Astrocyte (in vitro differentiated cells and primary cell): ENCODE data around the gene CPM. TPM values are rescaled to one million over a fixed set of nuclear protein-coding genes. Genes with fewer than 3 reads are reported as not detected.

Source experiments
- DNase-seq: peaks from one replicate; pipeline ENCODE4 v3.0.0-alpha.2; 2010; ENCODE audit warnings: low read depth
- FAIRE-seq: peaks from 2 replicates; lab custom pipeline; 2011; peaks lifted over from hg19 to GRCh38; lab: Jason Lieb, UNC
- H2AFZ ChIP-seq: 2 replicates; pipeline ENCODE4 v1.6.0; 2012; ENCODE audit warnings: low read depth, low read length, inconsistent platforms
- H3K27ac ChIP-seq: 2 replicates; pipeline ENCODE4 v1.5.1; 2011; ENCODE audit warnings: low read depth, low read length, inconsistent platforms
- H3K27me3 ChIP-seq: 2 replicates; pipeline ENCODE4 v1.6.0; 2011; ENCODE audit warnings: low read length, inconsistent platforms; ENCODE audit not compliant: insufficient read depth
- H3K36me3 ChIP-seq: 2 replicates; pipeline ENCODE4 v1.5.1; 2011; ENCODE audit warnings: low read length, inconsistent platforms; ENCODE audit not compliant: insufficient read depth
- H3K4me1 ChIP-seq: 2 replicates; pipeline ENCODE4 v1.5.1; 2011; ENCODE audit warnings: low read length, inconsistent platforms; ENCODE audit not compliant: insufficient read depth
- H3K4me2 ChIP-seq: 2 replicates; pipeline ENCODE4 v1.6.0; 2012; ENCODE audit warnings: low read length, inconsistent platforms
- H3K4me3 ChIP-seq: 2 replicates; pipeline ENCODE4 v1.5.1; 2011; ENCODE audit warnings: low read depth, mild to moderate bottlenecking, low read length, inconsistent platforms; ENCODE audit not compliant: insufficient read depth
- H3K79me2 ChIP-seq: 2 replicates; pipeline ENCODE4 v1.6.0; 2012; ENCODE audit warnings: mild to moderate bottlenecking, low read length, inconsistent platforms; ENCODE audit not compliant: insufficient read depth
- H3K9ac ChIP-seq: 2 replicates; pipeline ENCODE4 v1.6.0; 2012; ENCODE audit warnings: mild to moderate bottlenecking, low read length, inconsistent platforms
- H3K9me3 ChIP-seq: 2 replicates; pipeline ENCODE4 v1.5.1; 2012; ENCODE audit warnings: low read depth, mild to moderate bottlenecking, low read length, inconsistent platforms; ENCODE audit not compliant: insufficient read depth
- H4K20me1 ChIP-seq: 2 replicates; pipeline ENCODE4 v1.6.0; 2012; ENCODE audit warnings: low read length, inconsistent platforms; ENCODE audit not compliant: insufficient read depth
- H3K27ac Mint-ChIP-seq: one replicate; pipeline ENCODE4 v1.8.0; 2021; ENCODE audit warnings: mild to moderate bottlenecking, mixed read lengths; ENCODE audit not compliant: unreplicated experiment
- H3K27me3 Mint-ChIP-seq: one replicate; pipeline ENCODE4 v1.8.0; 2021; ENCODE audit warnings: low read depth, mixed read lengths; ENCODE audit not compliant: unreplicated experiment
- H3K36me3 Mint-ChIP-seq: one replicate; pipeline ENCODE4 v1.8.0; 2021; ENCODE audit warnings: low read depth, mixed read lengths; ENCODE audit not compliant: unreplicated experiment
- H3K4me1 Mint-ChIP-seq: one replicate; pipeline ENCODE4 v1.8.0; 2021; ENCODE audit warnings: low read depth, mixed read lengths; ENCODE audit not compliant: unreplicated experiment
- H3K4me3 Mint-ChIP-seq: one replicate; pipeline ENCODE4 v1.8.0; 2021; ENCODE audit warnings: mild to moderate bottlenecking, moderate library complexity, mixed read lengths; ENCODE audit not compliant: unreplicated experiment
- H3K9me3 Mint-ChIP-seq: one replicate; pipeline ENCODE4 v1.8.0; 2021; ENCODE audit warnings: mild to moderate bottlenecking, mixed read lengths; ENCODE audit not compliant: unreplicated experiment
- EZH2 ChIP-seq: IDR thresholded peaks from 2 replicates; pipeline ENCODE4 v1.6.1; 2012; ENCODE audit warnings: mild to moderate bottlenecking, low read length, inconsistent platforms; ENCODE audit not compliant: insufficient read depth
- total RNA-seq: library from RNA; stranded (reverse); gene quantifications from 2 replicates; pipeline ENCODE4 v1.2.1, GENCODE V29; 2021
- TF ChIP-seq, protein P1 (sequence below): IDR thresholded peaks from 2 replicates; pipeline ENCODE4 v1.5.1; 2011; ENCODE audit warnings: low read depth, mild to moderate bottlenecking, inconsistent platforms, low read length, moderate library complexity; ENCODE audit not compliant: insufficient read depth

The CPM gene
- total RNA-seq, 1 donor from 2014 or later, result 2.7 TPM

- H4K20me1 ChIP-seq, result peaks cover 88% of the 10 kb centered on the region
- TF ChIP-seq EZH2, result no peak
- TF ChIP-seq, protein P1, sequence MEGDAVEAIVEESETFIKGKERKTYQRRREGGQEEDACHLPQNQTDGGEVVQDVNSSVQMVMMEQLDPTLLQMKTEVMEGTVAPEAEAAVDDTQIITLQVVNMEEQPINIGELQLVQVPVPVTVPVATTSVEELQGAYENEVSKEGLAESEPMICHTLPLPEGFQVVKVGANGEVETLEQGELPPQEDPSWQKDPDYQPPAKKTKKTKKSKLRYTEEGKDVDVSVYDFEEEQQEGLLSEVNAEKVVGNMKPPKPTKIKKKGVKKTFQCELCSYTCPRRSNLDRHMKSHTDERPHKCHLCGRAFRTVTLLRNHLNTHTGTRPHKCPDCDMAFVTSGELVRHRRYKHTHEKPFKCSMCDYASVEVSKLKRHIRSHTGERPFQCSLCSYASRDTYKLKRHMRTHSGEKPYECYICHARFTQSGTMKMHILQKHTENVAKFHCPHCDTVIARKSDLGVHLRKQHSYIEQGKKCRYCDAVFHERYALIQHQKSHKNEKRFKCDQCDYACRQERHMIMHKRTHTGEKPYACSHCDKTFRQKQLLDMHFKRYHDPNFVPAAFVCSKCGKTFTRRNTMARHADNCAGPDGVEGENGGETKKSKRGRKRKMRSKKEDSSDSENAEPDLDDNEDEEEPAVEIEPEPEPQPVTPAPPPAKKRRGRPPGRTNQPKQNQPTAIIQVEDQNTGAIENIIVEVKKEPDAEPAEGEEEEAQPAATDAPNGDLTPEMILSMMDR, result no peak
- H3K4me3 ChIP-seq, result no peak overlapping the region
- Mint-ChIP-seq H3K27ac (no peak overlapping the region), H3K4me3 (no peak overlapping the region), H3K27me3 (no peaks in the 10 kb centered on the region), H3K4me1 (peaks cover 22% of the 10 kb centered on the region), H3K36me3 (peaks cover 12% of the 10 kb centered on the region), H3K9me3 (no peaks in the 10 kb centered on the region)
- H3K36me3 ChIP-seq, result peaks cover 79% of the 10 kb centered on the region
- no peaks in the 10 kb centered on the region for H3K9me3 ChIP-seq
- peaks cover 59% of the 10 kb centered on the region for H3K79me2 ChIP-seq
- FAIRE-seq, result no peak
- no peak for DNase-seq
- H3K27ac ChIP-seq, result peak overlapping the region; percentile 4
- no peaks in the 10 kb centered on the region for H3K4me1 ChIP-seq
- H3K27me3 ChIP-seq, result no peaks in the 10 kb centered on the region
- H3K9ac ChIP-seq, result no peak overlapping the region
- H3K4me2 ChIP-seq, result no peak overlapping the region
- H2AFZ ChIP-seq, result no peak overlapping the region
These were observed 99.5 kb downstream of the CPM start for GRCh38 chr12:68833508-68833907.

- Histone ChIP-seq H3K4me3 (no peak overlapping the region), H3K36me3 (peaks cover 79% of the 10 kb centered on the region), H3K9ac (no peak overlapping the region), H3K27me3 (no peaks in the 10 kb centered on the region), H3K79me2 (peaks cover 62% of the 10 kb centered on the region), H3K4me1 (no peaks in the 10 kb centered on the region), H3K27ac (no peak overlapping the region), H3K4me2 (no peak overlapping the region), H4K20me1 (peaks cover 89% of the 10 kb centered on the region), H3K9me3 (no peaks in the 10 kb centered on the region), H2AFZ (no peak overlapping the region)
- DNase-seq (no peak), FAIRE-seq (no peak)
- Mint-ChIP-seq H3K4me1 (peaks cover 20% of the 10 kb centered on the region), H3K27me3 (no peaks in the 10 kb centered on the region), H3K27ac (no peak overlapping the region), H3K9me3 (no peaks in the 10 kb centered on the region), H3K4me3 (no peak overlapping the region), H3K36me3 (peaks cover 6% of the 10 kb centered on the region)
- TF ChIP-seq, protein P1, result no peak
- no peak for TF ChIP-seq EZH2
These were observed 100.5 kb downstream of the CPM start for GRCh38 chr12:68832504-68832867.

GRCh38 chr12:68831751-68832503, 101.0 kb downstream of the CPM start:
- Histone ChIP-seq H3K9me3 (no peaks in the 10 kb centered on the region), H3K27me3 (no peaks in the 10 kb centered on the region), H3K36me3 (peaks cover 77% of the 10 kb centered on the region), H3K4me1 (peaks cover under 1% of the 10 kb centered on the region), H3K27ac (no peak overlapping the region), H3K4me2 (no peak overlapping the region), H3K9ac (no peak overlapping the region), H3K4me3 (no peak overlapping the region), H4K20me1 (peaks cover 89% of the 10 kb centered on the region), H3K79me2 (peaks cover 62% of the 10 kb centered on the region), H2AFZ (no peak overlapping the region)
- Mint-ChIP-seq H3K27ac (peak overlapping the region; percentile 69), H3K27me3 (no peaks in the 10 kb centered on the region), H3K4me1 (peaks cover 21% of the 10 kb centered on the region), H3K36me3 (peaks cover 11% of the 10 kb centered on the region), H3K4me3 (no peak overlapping the region), H3K9me3 (no peaks in the 10 kb centered on the region)
- DNase-seq, result no peak
- no peak for FAIRE-seq
- TF ChIP-seq EZH2, result no peak
- TF ChIP-seq, protein P1, result no peak
